H9 (cell line): ENCODE measurements around the gene UQCRC2. TPM values are rescaled to one million over a fixed set of nuclear protein-coding genes. Genes with fewer than 3 reads are reported as not detected.

Experiments
- DNase-seq: peaks from one replicate; pipeline ENCODE4 v3.0.0-alpha.2; 2017
- H2AFZ ChIP-seq: one replicate; pipeline ENCODE4 v1.6.1; 2013; ENCODE audit warnings: mild to moderate bottlenecking, low read length, control low read depth, moderate library complexity
- H2AK5ac ChIP-seq: 2 replicates; pipeline ENCODE4 v1.6.1; 2013; ENCODE audit warnings: low read length, control low read depth, mixed read lengths; ENCODE audit not compliant: insufficient read length
- H2BK120ac ChIP-seq: one replicate; pipeline ENCODE4 v1.6.1; 2013; ENCODE audit warnings: low read depth, mild to moderate bottlenecking, low read length, control low read depth, inconsistent platforms; ENCODE audit not compliant: poor library complexity, severe bottlenecking
- H2BK12ac ChIP-seq: 2 replicates; pipeline ENCODE4 v1.6.1; 2013; ENCODE audit warnings: low read length, control low read depth, mixed read lengths, low read depth; ENCODE audit not compliant: insufficient read length
- H2BK15ac ChIP-seq: 2 replicates; pipeline ENCODE4 v1.6.1; 2013; ENCODE audit warnings: low read depth, low read length, control low read depth
- H2BK20ac ChIP-seq: one replicate; pipeline ENCODE4 v1.6.1; 2013; ENCODE audit warnings: low read depth, mild to moderate bottlenecking, low read length, control low read depth, inconsistent platforms; ENCODE audit not compliant: poor library complexity, severe bottlenecking
- H2BK5ac ChIP-seq: 2 replicates; pipeline ENCODE4 v1.6.1; 2013; ENCODE audit warnings: low read length, control low read depth, mixed read lengths; ENCODE audit not compliant: insufficient read length
- H3K14ac ChIP-seq: 2 replicates; pipeline ENCODE4 v1.6.1; 2013; ENCODE audit warnings: low read length, control low read depth; ENCODE audit not compliant: insufficient read depth
- H3K18ac ChIP-seq: 2 replicates; pipeline ENCODE4 v1.6.1; 2013; ENCODE audit warnings: low read depth, mild to moderate bottlenecking, mixed read lengths, low read length, control low read depth; ENCODE audit not compliant: insufficient read length
- H3K23ac ChIP-seq: 2 replicates; pipeline ENCODE4 v1.6.1; 2013; ENCODE audit warnings: low read length, control low read depth, mixed read lengths, low read depth; ENCODE audit not compliant: insufficient read length
- H3K23me2 ChIP-seq: 2 replicates; pipeline ENCODE4 v1.6.1; 2013; ENCODE audit warnings: low read depth, mild to moderate bottlenecking, mixed read lengths, low read length, control low read depth; ENCODE audit not compliant: insufficient read length, poor library complexity, severe bottlenecking
- H3K27ac ChIP-seq: 2 replicates; pipeline ENCODE4 v1.5.1; 2013; ENCODE audit warnings: low read length, control low read depth, mixed read lengths, low read depth; ENCODE audit not compliant: insufficient read length
- H3K27me3 ChIP-seq: 2 replicates; pipeline ENCODE4 v1.6.1; 2013; ENCODE audit warnings: low read length, control low read depth, inconsistent platforms; ENCODE audit not compliant: insufficient read depth
- H3K4ac ChIP-seq: 2 replicates; pipeline ENCODE4 v1.6.1; 2013; ENCODE audit warnings: low read depth, mild to moderate bottlenecking, control low read depth, inconsistent platforms, low read length, moderate library complexity
- H3K4me1 ChIP-seq: 2 replicates; pipeline ENCODE4 v1.6.1; 2013; ENCODE audit warnings: low read length, control low read depth, inconsistent platforms; ENCODE audit not compliant: insufficient read depth
- H3K4me2 ChIP-seq: 2 replicates; pipeline ENCODE4 v1.6.1; 2013; ENCODE audit warnings: low read length, control low read depth, mixed read lengths; ENCODE audit not compliant: insufficient read length, insufficient read depth
- H3K56ac ChIP-seq: 2 replicates; pipeline ENCODE4 v1.6.1; 2013; ENCODE audit warnings: low read depth, mild to moderate bottlenecking, mixed read lengths, low read length, control low read depth; ENCODE audit not compliant: insufficient read length
- H3K79me1 ChIP-seq: 2 replicates; pipeline ENCODE4 v1.6.1; 2013; ENCODE audit warnings: low read depth, mild to moderate bottlenecking, moderate library complexity, low read length, control low read depth, inconsistent platforms; ENCODE audit not compliant: insufficient read depth, poor library complexity, severe bottlenecking
- H3K79me2 ChIP-seq: 2 replicates; pipeline ENCODE4 v1.6.1; 2013; ENCODE audit warnings: low read length, control low read depth, inconsistent platforms; ENCODE audit not compliant: insufficient read depth
- H3K9ac ChIP-seq: 2 replicates; pipeline ENCODE4 v1.6.1; 2013; ENCODE audit warnings: low read length, control low read depth, mixed read lengths; ENCODE audit not compliant: insufficient read length; ENCODE audit errors: extremely low read depth
- H3K9me3 ChIP-seq: one replicate; pipeline ENCODE4 v1.6.1; 2013; ENCODE audit warnings: low read depth, low read length, inconsistent platforms; ENCODE audit not compliant: control insufficient read depth
- H3T11ph ChIP-seq: one replicate; pipeline ENCODE4 v1.6.1; 2013; ENCODE audit warnings: mild to moderate bottlenecking, low read length, control low read depth, inconsistent platforms
- H4K20me1 ChIP-seq: one replicate; pipeline ENCODE4 v1.6.1; 2013; ENCODE audit not compliant: control insufficient read depth, insufficient read length, insufficient read depth
- H4K5ac ChIP-seq: 2 replicates; pipeline ENCODE4 v1.6.1; 2013; ENCODE audit warnings: low read depth, mild to moderate bottlenecking, mixed read lengths, low read length, control low read depth; ENCODE audit not compliant: insufficient read length
- H4K8ac ChIP-seq: replicated peaks from 2 replicates; pipeline ENCODE4 v1.6.1; 2013; ENCODE audit warnings: low read length, control low read depth, mixed read lengths, low read depth; ENCODE audit not compliant: insufficient read length
- H4K91ac ChIP-seq: 2 replicates; pipeline ENCODE4 v1.6.1; 2013; ENCODE audit warnings: low read depth, mild to moderate bottlenecking, moderate library complexity, mixed read lengths, low read length, control low read depth; ENCODE audit not compliant: insufficient read length
- H3K27ac Mint-ChIP-seq, 3 experiments: 2 replicates in 2 of 3; 3 replicates in 1 of 3; pipeline ENCODE4 v1.8.0; 2020 to 2021; ENCODE audit warnings: mixed read lengths in 3 of 3, mild to moderate bottlenecking in 1 of 3, moderate library complexity in 1 of 3
- H3K27me3 Mint-ChIP-seq: 2 replicates; pipeline ENCODE4 v1.8.0; 2021; ENCODE audit warnings: low read depth, mild to moderate bottlenecking, moderate library complexity, mixed read lengths
- H3K36me3 Mint-ChIP-seq, 3 experiments: 2 replicates in 2 of 3; 3 replicates in 1 of 3; pipeline ENCODE4 v1.8.0; 2020 to 2021; ENCODE audit warnings: low read depth in 3 of 3, mixed read lengths in 3 of 3; ENCODE audit not compliant: insufficient read depth in 1 of 3
- H3K4me1 Mint-ChIP-seq, 2 experiments: 2 replicates each; pipeline ENCODE4 v1.8.0; 2020; ENCODE audit warnings: mixed read lengths in 2 of 2
- H3K4me3 Mint-ChIP-seq, 2 experiments: 2 replicates in 1 of 2; 3 replicates in 1 of 2; pipeline ENCODE4 v1.8.0; 2020 to 2021; ENCODE audit warnings: mild to moderate bottlenecking in 2 of 2, mixed read lengths in 2 of 2, moderate library complexity in 1 of 2
- H3K9me3 Mint-ChIP-seq, 2 experiments: 2 replicates in 1 of 2; 3 replicates in 1 of 2; pipeline ENCODE4 v1.8.0; 2020; ENCODE audit warnings: mild to moderate bottlenecking in 2 of 2, mixed read lengths in 2 of 2, moderate library complexity in 1 of 2
- WGBS: extraction: QIAGEN DNeasy Blood & Tissue Kit; methylation state at CpG from one replicate; pipeline ENCODE4 v1.1.7; 2013; ENCODE audit warnings: missing lambda C conversion rate, low lambda C conversion rate, mixed read lengths; ENCODE audit not compliant: insufficient read length; ENCODE audit errors: extremely low coverage; 5-methylcytosine and 5-hydroxymethylcytosine counted together
- total RNA-seq: library from RNA; stranded (reverse); gene quantifications from 2 replicates; pipeline ENCODE4 v1.2.1, GENCODE V29; 2021
- TF ChIP-seq, protein P1 (sequence below): fragments of 200-600 bp; sonication (generic); conservative IDR thresholded peaks from 3 replicates; pipeline ENCODE4 v1.8.0; 2021; ENCODE audit warnings: antibody characterized with exemption, mild to moderate bottlenecking

The UQCRC2 gene
- total RNA-seq, 1 experiment from 2014 or later = 228 TPM

DNA sequence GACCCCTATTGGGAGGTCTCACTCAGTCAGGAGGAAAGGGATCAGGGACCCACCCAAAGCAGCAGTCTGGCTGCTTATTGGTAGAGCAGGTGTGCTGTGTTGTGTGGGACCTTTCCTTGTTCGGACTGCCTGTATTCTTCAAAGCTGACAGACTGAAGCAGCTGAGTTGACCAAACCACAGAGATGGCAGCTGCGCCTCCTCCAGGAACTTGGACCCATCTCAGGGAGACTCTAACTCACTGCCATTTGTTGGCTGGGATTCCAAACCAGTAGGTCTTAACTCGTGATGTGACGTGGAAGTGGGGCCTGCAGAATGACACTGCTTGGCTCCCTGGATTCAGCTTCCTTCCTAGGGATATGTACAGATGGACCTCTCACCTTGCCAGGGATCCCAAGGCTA lies 9.6 kb upstream of the UQCRC2 start:
- no peak for DNase-seq
- no peak overlapping the region for H2BK120ac ChIP-seq
- TF ChIP-seq, protein P1, sequence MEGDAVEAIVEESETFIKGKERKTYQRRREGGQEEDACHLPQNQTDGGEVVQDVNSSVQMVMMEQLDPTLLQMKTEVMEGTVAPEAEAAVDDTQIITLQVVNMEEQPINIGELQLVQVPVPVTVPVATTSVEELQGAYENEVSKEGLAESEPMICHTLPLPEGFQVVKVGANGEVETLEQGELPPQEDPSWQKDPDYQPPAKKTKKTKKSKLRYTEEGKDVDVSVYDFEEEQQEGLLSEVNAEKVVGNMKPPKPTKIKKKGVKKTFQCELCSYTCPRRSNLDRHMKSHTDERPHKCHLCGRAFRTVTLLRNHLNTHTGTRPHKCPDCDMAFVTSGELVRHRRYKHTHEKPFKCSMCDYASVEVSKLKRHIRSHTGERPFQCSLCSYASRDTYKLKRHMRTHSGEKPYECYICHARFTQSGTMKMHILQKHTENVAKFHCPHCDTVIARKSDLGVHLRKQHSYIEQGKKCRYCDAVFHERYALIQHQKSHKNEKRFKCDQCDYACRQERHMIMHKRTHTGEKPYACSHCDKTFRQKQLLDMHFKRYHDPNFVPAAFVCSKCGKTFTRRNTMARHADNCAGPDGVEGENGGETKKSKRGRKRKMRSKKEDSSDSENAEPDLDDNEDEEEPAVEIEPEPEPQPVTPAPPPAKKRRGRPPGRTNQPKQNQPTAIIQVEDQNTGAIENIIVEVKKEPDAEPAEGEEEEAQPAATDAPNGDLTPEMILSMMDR = no peak
- H3K4me2 ChIP-seq = no peak overlapping the region
- H2BK15ac ChIP-seq = no peak overlapping the region
- no peaks in the 10 kb centered on the region for H3K79me2 ChIP-seq
- no peak overlapping the region for H3K56ac ChIP-seq
- Mint-ChIP-seq H3K36me3 (no peaks in the 10 kb centered on the region), H3K27me3 (peaks cover 23% of the 10 kb centered on the region), H3K4me1 (peaks cover 0 to 3% of the 10 kb centered on the region in 2 experiments; a peak in 1 of 4 replicates), H3K4me3 (no peak overlapping the region), H3K27ac (no peak overlapping the region), H3K9me3 (no peaks in the 10 kb centered on the region)
- H3K79me1 ChIP-seq = no peaks in the 10 kb centered on the region
- no peak overlapping the region for H4K8ac ChIP-seq
- no peak overlapping the region for H2BK12ac ChIP-seq
- no peak overlapping the region for H3K14ac ChIP-seq
- H3K23ac ChIP-seq = no peak overlapping the region
- no peak overlapping the region for H2AFZ ChIP-seq
- H3K4ac ChIP-seq = no peak overlapping the region
- no CpG with 5 or more reads among the region's 4 CpGs for WGBS
- H3K23me2 ChIP-seq = no peaks in the 10 kb centered on the region
- H3K27ac ChIP-seq = no peak overlapping the region
- H2AK5ac ChIP-seq = no peak overlapping the region
- no peaks in the 10 kb centered on the region; the same call in 1 of the 2 replicates for H3K4me1 ChIP-seq
- H4K5ac ChIP-seq = no peak overlapping the region
- no peak overlapping the region for H4K91ac ChIP-seq
- H3T11ph ChIP-seq = no peak overlapping the region
- H3K18ac ChIP-seq = no peak overlapping the region
- H2BK20ac ChIP-seq = no peak overlapping the region
- no peak overlapping the region for H2BK5ac ChIP-seq
- no peaks in the 10 kb centered on the region for H3K27me3 ChIP-seq
- no peak overlapping the region for H3K9ac ChIP-seq
- H4K20me1 ChIP-seq = no peaks in the 10 kb centered on the region
- no peaks in the 10 kb centered on the region for H3K9me3 ChIP-seq
